GM21528 (cell line): ENCODE results near the gene DAZ3.
"Not testable (repeated sequence)": the region's sequence is repeated elsewhere in the genome, so short reads cannot be mapped to it uniquely, and the experiment has no call there.

Experiments used
- ATAC-seq: cut with Tn5 transposase; IDR thresholded peaks from one replicate; pipeline ENCODE4 v1.9.1; 2021; ENCODE audit warnings: mild to moderate bottlenecking, moderate library complexity; ENCODE audit not compliant: unreplicated experiment, low FRiP score

DAZ3 gene

GRCh38 chrY:24813293-24813692, at the start of gene DAZ3:
Gene DAZ3 (minus strand): TSS chrY:24813393. CDS start chrY:24813185, 208 bp downstream.
- not testable (repeated sequence) for ATAC-seq

- not testable (repeated sequence) for ATAC-seq
Observed at GRCh38 chrY:24833619-24834018, 20.4 kb upstream of the DAZ3 start, which contains the start of gene DAZ4. Gene DAZ4 (plus strand): TSS chrY:24833919. CDS start chrY:24834127, 208 bp downstream.

GRCh38 chrY:24825069-24825468, 11.9 kb upstream of the DAZ3 start:
- ATAC-seq = not testable (repeated sequence)

GRCh38 chrY:24824184-24824879, 11.1 kb upstream of the DAZ3 start:
- ATAC-seq = not testable (repeated sequence)

- ATAC-seq = not testable (repeated sequence)
Observed at GRCh38 chrY:24821836-24822235, 8.6 kb upstream of the DAZ3 start.
